PC-9 (cell line): Measurements from ENCODE around the gene GPC5.

Experiments used
- EZH2 ChIP-seq: fragments of 200-600 bp; sonication (generic); IDR thresholded peaks from 2 replicates; pipeline ENCODE4 v1.8.0; 2017; ENCODE audit warnings: antibody characterized with exemption, low read depth
- TF ChIP-seq, protein P1 (sequence below): fragments of 200-600 bp; sonication (generic); conservative IDR thresholded peaks from 2 replicates; pipeline ENCODE4 v1.6.1; 2017; ENCODE audit warnings: mixed run types, antibody characterized with exemption, mild to moderate bottlenecking, moderate library complexity

DNA sequence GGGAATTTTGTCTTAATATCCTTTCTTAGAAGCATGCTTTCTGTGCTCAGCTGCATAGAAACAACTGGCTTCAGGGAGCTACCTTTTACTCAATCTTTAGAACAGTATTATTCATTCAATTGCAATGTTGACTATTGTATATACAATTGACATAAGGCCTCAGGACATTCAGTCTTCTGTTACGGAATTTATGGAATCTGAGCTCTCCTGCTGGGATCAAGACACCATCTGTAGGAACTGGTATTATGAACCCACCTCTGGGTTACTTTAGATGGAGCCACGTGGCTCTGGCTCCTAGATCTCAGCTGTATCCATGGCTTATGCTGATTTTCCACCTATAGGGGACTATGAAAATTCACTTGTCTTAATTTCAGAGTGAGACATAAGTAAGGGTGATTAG lies 1112.0 kb downstream of the GPC5 start:
- TF ChIP-seq, protein P1, sequence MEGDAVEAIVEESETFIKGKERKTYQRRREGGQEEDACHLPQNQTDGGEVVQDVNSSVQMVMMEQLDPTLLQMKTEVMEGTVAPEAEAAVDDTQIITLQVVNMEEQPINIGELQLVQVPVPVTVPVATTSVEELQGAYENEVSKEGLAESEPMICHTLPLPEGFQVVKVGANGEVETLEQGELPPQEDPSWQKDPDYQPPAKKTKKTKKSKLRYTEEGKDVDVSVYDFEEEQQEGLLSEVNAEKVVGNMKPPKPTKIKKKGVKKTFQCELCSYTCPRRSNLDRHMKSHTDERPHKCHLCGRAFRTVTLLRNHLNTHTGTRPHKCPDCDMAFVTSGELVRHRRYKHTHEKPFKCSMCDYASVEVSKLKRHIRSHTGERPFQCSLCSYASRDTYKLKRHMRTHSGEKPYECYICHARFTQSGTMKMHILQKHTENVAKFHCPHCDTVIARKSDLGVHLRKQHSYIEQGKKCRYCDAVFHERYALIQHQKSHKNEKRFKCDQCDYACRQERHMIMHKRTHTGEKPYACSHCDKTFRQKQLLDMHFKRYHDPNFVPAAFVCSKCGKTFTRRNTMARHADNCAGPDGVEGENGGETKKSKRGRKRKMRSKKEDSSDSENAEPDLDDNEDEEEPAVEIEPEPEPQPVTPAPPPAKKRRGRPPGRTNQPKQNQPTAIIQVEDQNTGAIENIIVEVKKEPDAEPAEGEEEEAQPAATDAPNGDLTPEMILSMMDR: no peak
- TF ChIP-seq EZH2: no peak
